ENCODE measurements around the gene WSCD2.

Gene WSCD2

DNA sequence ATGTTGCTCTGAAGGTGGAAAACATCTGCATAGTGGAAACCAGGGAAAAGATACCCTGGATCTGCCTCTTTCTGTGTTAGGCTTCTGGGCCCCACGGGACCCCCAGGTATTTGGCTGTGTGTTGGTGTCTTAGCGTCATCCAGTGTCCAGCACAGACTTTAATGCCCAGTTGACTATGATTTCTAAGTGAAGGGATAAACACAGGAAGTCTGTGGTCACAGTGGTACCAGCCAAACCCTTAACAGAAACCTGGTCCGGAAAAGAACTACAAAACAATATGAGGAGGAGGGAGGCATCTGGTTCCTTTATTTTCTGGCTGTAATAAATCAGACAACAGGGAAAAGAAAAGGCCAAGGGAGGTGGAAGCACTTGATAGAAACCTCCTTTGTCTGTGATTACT is 153.6 kb downstream of the WSCD2 start:
- H3K9me3 ChIP-seq (ENCODE audit: control insufficient read depth, low read length): no peaks in the 10 kb centered on the region
- no peak for DNase-seq
- no peaks in the 10 kb centered on the region for H3K36me3 ChIP-seq (ENCODE audit: control insufficient read depth, insufficient read depth, low read length)
- H3K27me3 ChIP-seq (replicated peaks; ENCODE audit: control insufficient read depth, insufficient read depth, low read length, poor library complexity, severe bottlenecking): no peaks in the 10 kb centered on the region
- H3K4me1 ChIP-seq (ENCODE audit: control insufficient read depth, insufficient read depth, low read length, poor library complexity, severe bottlenecking): no peaks in the 10 kb centered on the region
- no peak overlapping the region for H3K27ac ChIP-seq (ENCODE audit: insufficient read depth, low read length, poor library complexity, severe bottlenecking)
- H3K4me3 ChIP-seq (ENCODE audit: insufficient read depth, low read depth, low read length, poor library complexity, severe bottlenecking): no peak overlapping the region

DNA sequence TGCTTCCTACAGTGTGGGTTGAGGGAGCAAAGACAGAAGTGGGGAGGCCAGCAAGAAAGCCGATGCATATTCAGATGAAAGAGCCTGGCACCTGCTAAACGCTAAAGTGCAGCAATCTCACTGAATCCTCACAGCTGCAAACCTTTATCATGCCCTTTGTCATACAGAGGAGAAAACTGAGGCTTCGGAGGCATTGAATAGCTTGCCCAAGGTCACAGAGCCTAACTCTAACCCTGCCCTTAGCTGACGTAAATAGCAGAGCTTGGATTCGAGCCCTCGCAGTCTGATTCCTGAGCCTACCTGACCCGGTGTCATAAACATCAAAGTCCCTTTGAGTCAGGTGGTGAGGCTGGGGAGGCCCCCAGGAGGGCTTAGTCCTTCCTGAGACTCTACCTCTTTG is 155.1 kb downstream of the WSCD2 start:
- no peaks in the 10 kb centered on the region for H3K27me3 ChIP-seq (replicated peaks; ENCODE audit: control insufficient read depth, insufficient read depth, low read length, poor library complexity, severe bottlenecking)
- no peak for DNase-seq
- no peak overlapping the region for H3K4me3 ChIP-seq (ENCODE audit: insufficient read depth, low read depth, low read length, poor library complexity, severe bottlenecking)
- H3K9me3 ChIP-seq (ENCODE audit: control insufficient read depth, low read length): no peaks in the 10 kb centered on the region
- H3K27ac ChIP-seq (ENCODE audit: insufficient read depth, low read length, poor library complexity, severe bottlenecking): no peak overlapping the region
- H3K36me3 ChIP-seq (ENCODE audit: control insufficient read depth, insufficient read depth, low read length): no peaks in the 10 kb centered on the region
- no peaks in the 10 kb centered on the region for H3K4me1 ChIP-seq (ENCODE audit: control insufficient read depth, insufficient read depth, low read length, poor library complexity, severe bottlenecking)

DNA sequence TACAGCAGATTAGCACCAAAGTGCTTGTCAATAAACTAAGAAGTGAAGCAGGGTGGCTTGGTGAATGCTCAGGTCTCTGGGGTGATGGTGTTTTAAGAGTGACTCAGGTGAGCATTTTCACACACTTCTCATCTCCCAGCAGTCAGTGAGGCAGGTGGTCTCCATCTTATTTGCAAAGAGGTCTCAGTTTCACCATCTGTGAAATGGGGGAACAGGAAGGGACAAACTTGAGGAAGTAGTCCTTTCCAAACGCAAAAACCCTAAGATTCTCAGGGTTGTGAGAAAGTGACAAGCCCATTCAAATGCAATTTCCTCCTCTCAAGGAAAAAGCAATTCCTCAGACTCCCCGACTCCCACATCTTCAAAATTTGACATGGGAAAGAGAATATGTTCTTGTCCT is 155.9 kb downstream of the WSCD2 start:
- Histone ChIP-seq H3K36me3 (ENCODE audit: control insufficient read depth, insufficient read depth, low read length) (no peaks in the 10 kb centered on the region), H3K4me1 (ENCODE audit: control insufficient read depth, insufficient read depth, low read length, poor library complexity, severe bottlenecking) (no peaks in the 10 kb centered on the region), H3K27ac (ENCODE audit: insufficient read depth, low read length, poor library complexity, severe bottlenecking) (no peak overlapping the region), H3K9me3 (ENCODE audit: control insufficient read depth, low read length) (no peaks in the 10 kb centered on the region), H3K27me3 (replicated peaks; ENCODE audit: control insufficient read depth, insufficient read depth, low read length, poor library complexity, severe bottlenecking) (no peaks in the 10 kb centered on the region), H3K4me3 (ENCODE audit: insufficient read depth, low read depth, low read length, poor library complexity, severe bottlenecking) (no peak overlapping the region)
- DNase-seq: no peak

DNA sequence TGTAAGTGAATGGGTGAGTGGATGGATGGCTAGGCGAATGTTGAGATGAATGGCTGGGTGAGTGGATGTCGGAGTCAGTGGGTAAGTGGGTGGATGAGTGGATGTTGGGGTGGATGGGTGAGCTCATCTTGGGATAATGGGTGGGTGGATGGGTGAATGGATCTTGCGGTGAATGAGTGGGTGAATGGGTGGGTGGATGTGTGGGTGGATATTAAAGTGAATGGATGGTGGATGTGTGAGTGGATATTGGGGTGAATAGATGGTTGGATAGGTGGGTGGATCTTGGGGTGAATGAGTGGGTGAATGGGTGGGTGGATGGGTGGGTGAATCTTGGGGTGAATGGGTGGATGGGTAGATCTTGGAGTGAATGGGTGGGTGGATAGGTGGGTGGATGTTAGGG is 158.1 kb downstream of the WSCD2 start:
- Histone ChIP-seq H3K36me3 (ENCODE audit: control insufficient read depth, insufficient read depth, low read length) (no peaks in the 10 kb centered on the region), H3K27me3 (replicated peaks; ENCODE audit: control insufficient read depth, insufficient read depth, low read length, poor library complexity, severe bottlenecking) (no peaks in the 10 kb centered on the region), H3K9me3 (ENCODE audit: control insufficient read depth, low read length) (no peaks in the 10 kb centered on the region), H3K4me3 (ENCODE audit: insufficient read depth, low read depth, low read length, poor library complexity, severe bottlenecking) (no peak overlapping the region), H3K4me1 (ENCODE audit: control insufficient read depth, insufficient read depth, low read length, poor library complexity, severe bottlenecking) (no peaks in the 10 kb centered on the region), H3K27ac (ENCODE audit: insufficient read depth, low read length, poor library complexity, severe bottlenecking) (no peak overlapping the region)
- no peak for DNase-seq

DNA sequence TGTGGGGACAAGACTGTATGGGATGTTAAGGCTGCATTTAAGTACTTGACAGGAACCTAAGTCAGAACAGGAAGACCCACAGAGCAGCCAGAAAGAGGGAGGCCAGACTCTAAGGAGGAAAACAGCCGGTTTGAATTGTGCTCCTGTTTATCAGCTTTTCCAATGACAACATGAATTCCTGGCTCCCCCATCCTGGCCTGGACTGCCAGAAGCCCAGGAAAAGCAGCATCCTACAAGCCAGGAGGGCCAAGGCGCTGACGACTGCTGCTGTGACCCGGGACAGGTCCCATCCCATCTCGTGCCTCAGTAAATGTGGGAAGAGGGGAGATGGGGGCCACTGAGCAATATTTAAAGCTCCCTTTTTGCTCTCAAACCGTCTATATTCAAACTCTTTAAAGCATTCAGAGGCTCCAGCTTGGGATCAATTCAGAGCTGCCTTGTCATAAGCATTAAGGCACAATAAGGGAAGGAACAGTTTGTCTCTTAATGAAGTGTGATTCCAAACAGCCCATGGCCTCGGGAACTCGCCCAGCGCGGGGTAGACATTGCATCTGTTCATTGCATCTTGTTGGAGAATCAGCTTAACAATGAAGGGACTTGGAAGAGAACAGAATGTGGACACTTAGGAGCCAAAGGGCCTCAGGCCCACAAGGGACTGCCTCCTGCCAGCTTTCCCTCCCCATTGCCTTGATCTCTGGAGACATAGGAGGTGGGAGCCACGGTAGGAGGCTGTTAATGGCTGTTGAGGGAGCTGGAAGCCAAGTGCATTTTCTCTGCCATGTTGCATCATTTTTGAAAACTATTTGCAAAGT is 160.5 kb downstream of the WSCD2 start:
- H3K27ac ChIP-seq (ENCODE audit: insufficient read depth, low read length, poor library complexity, severe bottlenecking): no peak overlapping the region
- no peaks in the 10 kb centered on the region for H3K27me3 ChIP-seq (replicated peaks; ENCODE audit: control insufficient read depth, insufficient read depth, low read length, poor library complexity, severe bottlenecking)
- H3K36me3 ChIP-seq (ENCODE audit: control insufficient read depth, insufficient read depth, low read length): no peaks in the 10 kb centered on the region
- no peak overlapping the region for H3K4me3 ChIP-seq (ENCODE audit: insufficient read depth, low read depth, low read length, poor library complexity, severe bottlenecking)
- no peaks in the 10 kb centered on the region for H3K9me3 ChIP-seq (ENCODE audit: control insufficient read depth, low read length)
- no peaks in the 10 kb centered on the region for H3K4me1 ChIP-seq (ENCODE audit: control insufficient read depth, insufficient read depth, low read length, poor library complexity, severe bottlenecking)
- DNase-seq: no peak

DNA sequence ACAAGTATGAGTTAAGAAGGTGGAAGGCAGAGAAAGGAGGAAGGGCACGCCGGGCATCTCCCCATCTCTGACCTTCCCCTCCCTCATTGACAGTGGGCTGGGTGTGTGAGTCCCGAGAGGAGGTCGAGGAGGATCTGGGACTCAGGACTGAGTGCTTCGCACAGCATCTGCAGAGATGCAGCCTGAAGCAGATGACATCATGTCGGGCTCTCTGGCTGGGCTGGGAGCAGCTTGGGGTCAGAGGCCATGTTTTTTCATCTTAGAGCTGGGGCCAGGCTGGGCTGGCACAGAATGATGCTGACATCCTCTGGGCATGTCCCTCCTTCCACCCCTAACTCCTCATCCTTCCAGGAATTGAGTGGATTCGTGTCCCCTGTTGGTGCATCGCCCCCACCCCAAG is 166.6 kb downstream of the WSCD2 start:
- Histone ChIP-seq H3K4me3 (ENCODE audit: insufficient read depth, low read depth, low read length, poor library complexity, severe bottlenecking) (no peak overlapping the region), H3K4me1 (ENCODE audit: control insufficient read depth, insufficient read depth, low read length, poor library complexity, severe bottlenecking) (no peaks in the 10 kb centered on the region), H3K36me3 (ENCODE audit: control insufficient read depth, insufficient read depth, low read length) (no peaks in the 10 kb centered on the region), H3K9me3 (ENCODE audit: control insufficient read depth, low read length) (no peaks in the 10 kb centered on the region), H3K27ac (ENCODE audit: insufficient read depth, low read length, poor library complexity, severe bottlenecking) (no peak overlapping the region), H3K27me3 (replicated peaks; ENCODE audit: control insufficient read depth, insufficient read depth, low read length, poor library complexity, severe bottlenecking) (no peaks in the 10 kb centered on the region)
- DNase-seq: no peak

DNA sequence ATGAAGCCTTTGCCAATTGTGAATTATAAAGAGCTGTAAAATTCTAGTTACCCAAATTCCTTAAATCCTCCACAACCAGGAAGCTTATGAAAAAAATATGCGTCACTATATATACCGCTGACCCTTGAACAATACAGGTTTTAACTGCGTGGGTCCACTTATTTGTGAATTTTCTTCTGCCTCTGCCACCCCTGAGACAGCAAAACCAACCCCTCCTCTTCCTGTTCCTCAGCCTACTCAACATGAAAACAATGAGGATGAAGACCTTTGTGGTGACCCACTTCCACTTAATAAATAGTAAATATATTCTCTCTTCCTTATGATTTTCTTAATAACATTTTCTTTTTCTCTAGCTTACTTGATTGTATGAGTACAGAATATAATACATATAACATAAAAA is 167.9 kb downstream of the WSCD2 start:
- no peak for DNase-seq
- Histone ChIP-seq H3K27me3 (replicated peaks; ENCODE audit: control insufficient read depth, insufficient read depth, low read length, poor library complexity, severe bottlenecking) (no peaks in the 10 kb centered on the region), H3K36me3 (ENCODE audit: control insufficient read depth, insufficient read depth, low read length) (no peaks in the 10 kb centered on the region), H3K4me3 (ENCODE audit: insufficient read depth, low read depth, low read length, poor library complexity, severe bottlenecking) (no peak overlapping the region), H3K27ac (ENCODE audit: insufficient read depth, low read length, poor library complexity, severe bottlenecking) (no peak overlapping the region), H3K9me3 (ENCODE audit: control insufficient read depth, low read length) (no peaks in the 10 kb centered on the region), H3K4me1 (ENCODE audit: control insufficient read depth, insufficient read depth, low read length, poor library complexity, severe bottlenecking) (no peaks in the 10 kb centered on the region)

DNA sequence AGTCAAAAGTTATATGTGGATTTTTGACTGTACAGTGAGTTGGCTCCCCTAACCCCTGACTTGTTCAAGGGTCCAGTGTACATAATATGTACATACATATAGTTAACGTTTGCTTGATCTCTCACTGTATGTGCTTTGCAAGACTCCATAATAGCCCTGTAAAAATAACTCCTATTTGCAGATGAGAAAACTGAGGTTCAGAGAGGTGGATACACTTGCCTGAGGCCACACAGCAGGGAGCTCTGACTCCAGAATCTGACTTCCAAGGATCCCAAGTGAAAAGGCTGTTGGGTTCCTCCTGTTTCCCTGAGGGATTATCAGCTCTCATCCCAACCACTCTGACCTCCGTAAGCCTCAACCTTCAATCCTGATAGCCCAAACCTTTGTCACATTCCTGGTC is 168.3 kb downstream of the WSCD2 start:
- DNase-seq: no peak
- H3K4me1 ChIP-seq (ENCODE audit: control insufficient read depth, insufficient read depth, low read length, poor library complexity, severe bottlenecking): no peaks in the 10 kb centered on the region
- H3K27ac ChIP-seq (ENCODE audit: insufficient read depth, low read length, poor library complexity, severe bottlenecking): no peak overlapping the region

DNA sequence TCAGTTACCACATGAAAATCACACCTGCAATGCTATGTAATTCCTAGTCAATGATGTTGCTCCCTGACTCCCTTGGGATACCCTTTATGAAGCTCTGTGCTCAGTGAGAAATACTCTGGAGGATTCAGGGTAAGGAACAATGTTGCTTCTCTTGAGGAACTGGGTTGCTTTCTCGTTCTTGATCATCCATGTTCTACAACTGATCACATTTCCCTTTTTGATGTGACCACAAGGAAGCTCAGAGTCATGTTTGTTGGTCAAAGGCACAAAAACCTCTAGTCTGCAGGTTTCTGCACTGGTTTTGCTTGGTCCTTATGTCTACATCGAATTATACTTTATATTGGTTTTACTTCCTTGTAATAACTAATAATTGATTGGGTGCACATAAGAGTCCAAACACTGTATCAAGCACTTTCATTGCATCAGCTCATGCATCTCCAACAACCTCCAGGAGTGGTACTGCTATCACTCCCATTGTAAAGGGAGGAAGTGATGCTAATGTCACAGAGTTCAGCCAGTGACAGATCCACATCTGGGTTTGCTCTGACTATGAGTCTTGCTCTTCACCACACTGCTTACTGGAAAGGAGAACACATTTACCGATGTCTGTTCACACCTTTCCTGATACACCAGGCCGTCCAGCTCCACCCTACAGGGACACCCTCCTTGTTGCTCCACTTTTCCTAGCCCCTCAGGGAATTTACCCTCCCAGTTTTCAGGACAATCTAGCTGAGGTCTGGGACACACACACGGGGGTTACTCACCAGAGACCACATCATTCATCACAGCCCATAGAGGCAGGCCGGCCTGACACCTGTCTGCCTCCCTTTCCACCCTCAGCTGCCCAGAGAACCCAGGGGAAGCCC is 169.0 kb downstream of the WSCD2 start:
- Histone ChIP-seq H3K27me3 (replicated peaks; ENCODE audit: control insufficient read depth, insufficient read depth, low read length, poor library complexity, severe bottlenecking) (no peaks in the 10 kb centered on the region), H3K4me1 (ENCODE audit: control insufficient read depth, insufficient read depth, low read length, poor library complexity, severe bottlenecking) (no peaks in the 10 kb centered on the region), H3K4me3 (ENCODE audit: insufficient read depth, low read depth, low read length, poor library complexity, severe bottlenecking) (no peak overlapping the region), H3K9me3 (ENCODE audit: control insufficient read depth, low read length) (no peaks in the 10 kb centered on the region), H3K27ac (ENCODE audit: insufficient read depth, low read length, poor library complexity, severe bottlenecking) (no peak overlapping the region), H3K36me3 (ENCODE audit: control insufficient read depth, insufficient read depth, low read length) (no peaks in the 10 kb centered on the region)
- DNase-seq: no peak

More for the DNA sequence above, 168.3 kb downstream of the WSCD2 start:
- Histone ChIP-seq H3K4me3 (ENCODE audit: insufficient read depth, low read depth, low read length, poor library complexity, severe bottlenecking) (no peak overlapping the region), H3K36me3 (ENCODE audit: control insufficient read depth, insufficient read depth, low read length) (no peaks in the 10 kb centered on the region), H3K9me3 (ENCODE audit: control insufficient read depth, low read length) (no peaks in the 10 kb centered on the region), H3K27me3 (replicated peaks; ENCODE audit: control insufficient read depth, insufficient read depth, low read length, poor library complexity, severe bottlenecking) (no peaks in the 10 kb centered on the region)

DNA sequence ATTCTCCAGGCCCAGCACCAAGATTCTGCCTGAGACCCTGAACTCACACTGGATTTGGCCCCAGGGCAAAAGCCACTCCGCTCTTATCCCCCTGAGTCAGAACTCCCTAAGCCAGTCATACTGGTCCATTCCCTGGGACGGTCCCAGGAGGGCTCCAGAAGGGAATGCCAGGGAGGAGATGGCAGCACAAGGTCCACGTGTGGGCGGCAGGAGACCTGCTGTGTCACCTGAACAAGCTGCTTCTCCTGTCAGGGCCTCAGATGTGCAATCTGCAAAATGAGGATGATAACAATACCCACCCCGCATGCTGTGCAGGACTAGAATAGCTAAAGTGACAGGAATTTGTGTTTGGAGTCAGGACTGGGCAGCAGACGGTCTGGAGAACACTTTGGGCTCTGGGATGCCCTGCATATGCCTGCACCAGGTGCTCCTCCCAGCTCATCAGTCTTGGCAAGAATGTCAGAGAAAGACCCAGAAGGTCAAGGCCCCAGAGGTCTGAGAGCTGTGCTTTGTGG is 169.7 kb downstream of the WSCD2 start:
- no peaks in the 10 kb centered on the region for H3K9me3 ChIP-seq (ENCODE audit: control insufficient read depth, low read length)
- DNase-seq: no peak
- no peaks in the 10 kb centered on the region for H3K4me1 ChIP-seq (ENCODE audit: control insufficient read depth, insufficient read depth, low read length, poor library complexity, severe bottlenecking)
- no peaks in the 10 kb centered on the region for H3K27me3 ChIP-seq (replicated peaks; ENCODE audit: control insufficient read depth, insufficient read depth, low read length, poor library complexity, severe bottlenecking)
- H3K36me3 ChIP-seq (ENCODE audit: control insufficient read depth, insufficient read depth, low read length): no peaks in the 10 kb centered on the region
- H3K27ac ChIP-seq (ENCODE audit: insufficient read depth, low read length, poor library complexity, severe bottlenecking): no peak overlapping the region
- no peak overlapping the region for H3K4me3 ChIP-seq (ENCODE audit: insufficient read depth, low read depth, low read length, poor library complexity, severe bottlenecking)

Measured in effector memory CD4-positive, alpha-beta T cell (primary cell).